ENCODE measurements around the gene CRYBA1.

DNA sequence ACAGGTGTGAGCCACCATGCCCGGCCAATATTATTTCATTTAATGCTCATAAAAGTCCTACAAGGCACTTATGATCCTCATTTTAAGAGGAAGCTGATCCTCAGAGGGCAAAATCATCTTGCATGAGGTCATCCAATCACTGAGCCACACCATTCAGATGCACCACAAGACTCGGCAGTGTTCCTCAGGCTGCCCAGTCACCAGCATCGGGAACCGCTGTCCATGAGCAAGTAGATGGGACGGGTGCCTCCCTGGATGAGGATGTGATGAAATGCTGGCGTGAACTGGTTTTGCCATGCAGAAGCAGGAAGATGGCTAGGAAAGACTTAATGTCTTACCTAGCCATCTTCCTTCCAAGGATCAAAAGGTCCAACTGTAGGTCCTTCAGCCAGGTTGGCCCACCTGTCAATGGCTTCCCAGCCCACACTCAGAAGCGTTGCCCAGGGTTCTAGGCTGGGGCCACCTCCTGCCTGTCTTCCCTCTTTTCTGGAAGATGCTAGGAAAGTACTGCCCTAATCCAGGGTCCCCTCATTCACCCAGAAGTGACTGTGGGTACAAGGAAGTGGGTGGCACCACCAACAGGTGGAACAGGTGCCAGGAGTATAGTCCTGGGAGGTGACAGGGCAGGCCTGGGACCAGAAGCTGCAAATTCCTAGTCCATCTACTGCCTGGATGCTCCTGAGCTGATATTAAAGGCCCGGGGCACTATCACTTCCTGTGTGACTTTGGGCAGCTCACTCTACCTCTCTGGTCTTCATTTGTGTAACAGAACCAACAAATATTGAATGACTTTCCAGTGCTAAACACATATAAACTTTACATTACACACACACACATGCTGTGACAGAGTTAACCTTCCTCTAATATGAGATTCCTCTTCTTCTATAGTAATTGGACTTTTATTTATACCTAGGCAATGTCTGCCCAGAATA, 32.2 kb upstream of the CRYBA1 start:
- no peak for TF ChIP-seq POLR2A (IDR thresholded peaks at IDR 0.05)
- TF ChIP-seq, protein P1, sequence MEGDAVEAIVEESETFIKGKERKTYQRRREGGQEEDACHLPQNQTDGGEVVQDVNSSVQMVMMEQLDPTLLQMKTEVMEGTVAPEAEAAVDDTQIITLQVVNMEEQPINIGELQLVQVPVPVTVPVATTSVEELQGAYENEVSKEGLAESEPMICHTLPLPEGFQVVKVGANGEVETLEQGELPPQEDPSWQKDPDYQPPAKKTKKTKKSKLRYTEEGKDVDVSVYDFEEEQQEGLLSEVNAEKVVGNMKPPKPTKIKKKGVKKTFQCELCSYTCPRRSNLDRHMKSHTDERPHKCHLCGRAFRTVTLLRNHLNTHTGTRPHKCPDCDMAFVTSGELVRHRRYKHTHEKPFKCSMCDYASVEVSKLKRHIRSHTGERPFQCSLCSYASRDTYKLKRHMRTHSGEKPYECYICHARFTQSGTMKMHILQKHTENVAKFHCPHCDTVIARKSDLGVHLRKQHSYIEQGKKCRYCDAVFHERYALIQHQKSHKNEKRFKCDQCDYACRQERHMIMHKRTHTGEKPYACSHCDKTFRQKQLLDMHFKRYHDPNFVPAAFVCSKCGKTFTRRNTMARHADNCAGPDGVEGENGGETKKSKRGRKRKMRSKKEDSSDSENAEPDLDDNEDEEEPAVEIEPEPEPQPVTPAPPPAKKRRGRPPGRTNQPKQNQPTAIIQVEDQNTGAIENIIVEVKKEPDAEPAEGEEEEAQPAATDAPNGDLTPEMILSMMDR (IDR thresholded peaks at IDR 0.05), result no peak

Measured in lower leg skin (tissue), 3 donors.